ENCODE results near the gene RRAGB. TPM values are rescaled to one million over a fixed set of nuclear protein-coding genes. Genes with fewer than 3 reads are reported as not detected.

RRAGB gene
- total RNA-seq, 1 experiment from 2014 or later, result 19.3 TPM

- BruUV-seq (replicated peaks), result no TSS peak
- CTCF ChIA-PET, result no interaction called here
- H3K36me3 Mint-ChIP-seq (ENCODE audit: insufficient read depth, unreplicated experiment), result no peaks in the 10 kb centered on the region
- H3K4me3 Mint-ChIP-seq (ENCODE audit: low read depth, unreplicated experiment), result no peak overlapping the region
- DNase-seq, result no peak
- H3K27ac Mint-ChIP-seq (ENCODE audit: unreplicated experiment), result no peak overlapping the region
- no peaks in the 10 kb centered on the region for H3K27me3 Mint-ChIP-seq (ENCODE audit: unreplicated experiment)
- intact Hi-C loops (cut with micrococcal nuclease; ENCODE audit: unreplicated experiment), result no loop called here
- H3K4me1 Mint-ChIP-seq (ENCODE audit: low read depth, unreplicated experiment), result no peaks in the 10 kb centered on the region
- TF ChIP-seq CTCF (IDR thresholded peaks at IDR 0.05; ENCODE audit: unreplicated experiment), result no peak
- peaks cover under 1% of the 10 kb centered on the region for H3K9me3 Mint-ChIP-seq (ENCODE audit: low read depth, unreplicated experiment)
Measured at GRCh38 chrX:55787727-55788126, 70.2 kb downstream of the RRAGB start.

GRCh38 chrX:55794405-55794804, 76.9 kb downstream of the RRAGB start:
- no peak for DNase-seq
- peaks cover 2% of the 10 kb centered on the region for H3K9me3 Mint-ChIP-seq (ENCODE audit: low read depth, unreplicated experiment)
- CTCF ChIA-PET, result no interaction called here
- no peak for TF ChIP-seq CTCF (IDR thresholded peaks at IDR 0.05; ENCODE audit: unreplicated experiment)
- H3K4me1 Mint-ChIP-seq (ENCODE audit: low read depth, unreplicated experiment), result no peaks in the 10 kb centered on the region
- no TSS peak for BruUV-seq (replicated peaks)
- H3K4me3 Mint-ChIP-seq (ENCODE audit: low read depth, unreplicated experiment), result no peak overlapping the region
- H3K36me3 Mint-ChIP-seq (ENCODE audit: insufficient read depth, unreplicated experiment), result no peaks in the 10 kb centered on the region
- no peak overlapping the region for H3K27ac Mint-ChIP-seq (ENCODE audit: unreplicated experiment)
- H3K27me3 Mint-ChIP-seq (ENCODE audit: unreplicated experiment), result no peaks in the 10 kb centered on the region
- intact Hi-C loops (cut with micrococcal nuclease; ENCODE audit: unreplicated experiment), result no loop called here

- DNase-seq, result no peak
- intact Hi-C loops (cut with micrococcal nuclease; ENCODE audit: unreplicated experiment), result no loop called here
- CTCF ChIA-PET, result no interaction called here
- no peak for TF ChIP-seq CTCF (IDR thresholded peaks at IDR 0.05; ENCODE audit: unreplicated experiment)
- Mint-ChIP-seq H3K4me3 (ENCODE audit: low read depth, unreplicated experiment) (no peak overlapping the region), H3K27ac (ENCODE audit: unreplicated experiment) (no peak overlapping the region), H3K4me1 (ENCODE audit: low read depth, unreplicated experiment) (no peaks in the 10 kb centered on the region), H3K27me3 (ENCODE audit: unreplicated experiment) (no peaks in the 10 kb centered on the region), H3K36me3 (ENCODE audit: insufficient read depth, unreplicated experiment) (no peaks in the 10 kb centered on the region), H3K9me3 (ENCODE audit: low read depth, unreplicated experiment) (peaks cover 2% of the 10 kb centered on the region)
- no TSS peak for BruUV-seq (replicated peaks)
Measured at GRCh38 chrX:55796496-55796895, 78.9 kb downstream of the RRAGB start.

- Mint-ChIP-seq H3K4me1 (ENCODE audit: low read depth, unreplicated experiment) (no peaks in the 10 kb centered on the region), H3K27ac (ENCODE audit: unreplicated experiment) (no peak overlapping the region), H3K9me3 (ENCODE audit: low read depth, unreplicated experiment) (no peaks in the 10 kb centered on the region), H3K4me3 (ENCODE audit: low read depth, unreplicated experiment) (no peak overlapping the region), H3K36me3 (ENCODE audit: insufficient read depth, unreplicated experiment) (no peaks in the 10 kb centered on the region), H3K27me3 (ENCODE audit: unreplicated experiment) (no peaks in the 10 kb centered on the region)
- TF ChIP-seq CTCF (IDR thresholded peaks at IDR 0.05; ENCODE audit: unreplicated experiment), result no peak
- DNase-seq, result no peak
- CTCF ChIA-PET, result interaction anchor here (0.7 kb wide), 1 partner anchor 447 kb away, joined by 4 read pairs; no protein-coding TSS in a partner anchor
- intact Hi-C loops (cut with micrococcal nuclease; ENCODE audit: unreplicated experiment), result loop anchor here (10.0 kb wide), 2 partner anchors 63 to 443 kb away; no protein-coding TSS in a partner anchor
- no TSS peak for BruUV-seq (replicated peaks)
Measured at GRCh38 chrX:55801811-55802210, 84.3 kb downstream of the RRAGB start.

Other genes starting within 250 kb of the RRAGB start
- gene USP51, start 227.9 kb upstream of the RRAGB start, total RNA-seq (2022), result 1.2 and 1.5 TPM in 2 replicates
- not detected in 2 replicates for gene FOXR2, start 94.3 kb upstream of the RRAGB start, total RNA-seq (2022)